Heart left ventricle (tissue), 13 donors: ENCODE measurements around the gene EEF1AKMT3.

ENCODE experiments used
- CTCF ChIP-seq, 12 donors: fragments of 200-600 bp; sonication (generic) in 4 of 12; IDR thresholded peaks; one replicate each; pipeline versions ENCODE4 v1.5.0 to v1.8.0; 2018 to 2022; ENCODE audit warnings: antibody characterized with exemption in 12 of 12, mild to moderate bottlenecking in 5 of 12
- POLR2A ChIP-seq, 2 donors: fragments of 450-650 bp; IDR thresholded peaks; one replicate each; pipeline ENCODE4 v1.6.1; 2017; ENCODE audit warnings: antibody characterized with exemption in 2 of 2, mild to moderate bottlenecking in 2 of 2, moderate library complexity in 2 of 2
- donor health status: ischemic (EF 13 %, LVEDD 7.1; RV severe dilation, severe dysfunction).
- donor health status: DM: no; HTN: yes; CAD: no.
- donor health status: DM: no; HTN: no; CAD: no.
- donor health status: ischemic (EF 25% LVEDD 6.9; RV normal size, moderate dysfunction).
- donor health status: ischemic (EF 25% LVEDD 5.7; RV mildly dilated, moderate dysfunction).
- donor health status: ischemic (EF 35%, LVEDD 5.7; RV mildly dilated, moderate dysfunction).
- donor health status: nonischemic (EF 11% LVEDD 7.7; RV severe dilation, severe dysfunction).
- donor health status: DM: yes; HTN: yes; CAD: no.
- donor health status: PGD.
- donor health status: ischemic (EF 29% LVEDD 5.4; RV normal size, mild dysfunction).
- donor health status: nonischemic (EF 23%, LVEDD 6.1; RV moderate dilation, normal function).

- no peak for TF ChIP-seq CTCF (IDR thresholded peaks at IDR 0.05)
- no peak for TF ChIP-seq POLR2A (IDR thresholded peaks at IDR 0.05)
Measured at GRCh38 chr12:57777367-57777766, 5.0 kb downstream of the EEF1AKMT3 start.
